ENCODE data around the gene TGFBRAP1. TPM values are rescaled to one million over a fixed set of nuclear protein-coding genes. Genes with fewer than 3 reads are reported as not detected.

TGFBRAP1 gene
- total RNA-seq, 6 donors from 2014 or later = 18.6 to 25.7 (median 20.8) TPM

DNA sequence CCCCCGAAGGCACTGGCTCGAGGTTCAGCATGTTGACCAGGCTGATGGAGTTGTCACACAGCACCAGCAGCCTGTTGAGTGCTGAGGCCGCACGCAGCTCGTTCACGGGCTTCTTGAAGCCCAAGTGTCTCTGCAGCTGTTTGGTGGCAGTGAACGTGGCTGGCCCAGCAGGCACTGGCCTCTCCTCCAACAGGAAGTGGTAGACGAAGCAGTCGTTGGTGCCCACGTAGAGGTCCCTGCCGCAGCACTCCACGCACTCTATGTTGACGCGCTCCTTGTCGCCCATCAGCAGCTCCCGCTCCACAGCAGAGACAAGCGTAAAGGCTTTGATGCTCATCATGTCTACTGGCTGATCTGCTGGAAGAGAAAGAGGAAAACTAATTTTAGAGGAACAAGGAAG, 21.6 kb downstream of the TGFBRAP1 start:
- H3K27me3 ChIP-seq = no peaks in the 10 kb centered on the region
- DNase-seq (no peak), ATAC-seq (ENCODE audit: low FRiP score in 2 of 2) (no peak)
- no peak overlapping the region for H3K4me3 ChIP-seq
- no peak overlapping the region for H3K27ac ChIP-seq
- TF ChIP-seq POLR2AphosphoS5 (IDR thresholded peaks at IDR 0.05) = no peak
- TF ChIP-seq POLR2A (IDR thresholded peaks at IDR 0.05) = no peak
- TF ChIP-seq, protein P1, sequence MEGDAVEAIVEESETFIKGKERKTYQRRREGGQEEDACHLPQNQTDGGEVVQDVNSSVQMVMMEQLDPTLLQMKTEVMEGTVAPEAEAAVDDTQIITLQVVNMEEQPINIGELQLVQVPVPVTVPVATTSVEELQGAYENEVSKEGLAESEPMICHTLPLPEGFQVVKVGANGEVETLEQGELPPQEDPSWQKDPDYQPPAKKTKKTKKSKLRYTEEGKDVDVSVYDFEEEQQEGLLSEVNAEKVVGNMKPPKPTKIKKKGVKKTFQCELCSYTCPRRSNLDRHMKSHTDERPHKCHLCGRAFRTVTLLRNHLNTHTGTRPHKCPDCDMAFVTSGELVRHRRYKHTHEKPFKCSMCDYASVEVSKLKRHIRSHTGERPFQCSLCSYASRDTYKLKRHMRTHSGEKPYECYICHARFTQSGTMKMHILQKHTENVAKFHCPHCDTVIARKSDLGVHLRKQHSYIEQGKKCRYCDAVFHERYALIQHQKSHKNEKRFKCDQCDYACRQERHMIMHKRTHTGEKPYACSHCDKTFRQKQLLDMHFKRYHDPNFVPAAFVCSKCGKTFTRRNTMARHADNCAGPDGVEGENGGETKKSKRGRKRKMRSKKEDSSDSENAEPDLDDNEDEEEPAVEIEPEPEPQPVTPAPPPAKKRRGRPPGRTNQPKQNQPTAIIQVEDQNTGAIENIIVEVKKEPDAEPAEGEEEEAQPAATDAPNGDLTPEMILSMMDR (IDR thresholded peaks at IDR 0.05) = no peak
- 87 to 92% methylated on average over 16 to 17 of the region's 17 CpGs for WGBS, 2 donors
- H3K9me3 ChIP-seq = no peaks in the 10 kb centered on the region
- H3K4me1 ChIP-seq = peaks cover 0 to 10% (median 4%) of the 10 kb centered on the region in 4 donors
- peaks cover 0 to 27% (median 19%) of the 10 kb centered on the region in 4 donors for H3K36me3 ChIP-seq

DNA sequence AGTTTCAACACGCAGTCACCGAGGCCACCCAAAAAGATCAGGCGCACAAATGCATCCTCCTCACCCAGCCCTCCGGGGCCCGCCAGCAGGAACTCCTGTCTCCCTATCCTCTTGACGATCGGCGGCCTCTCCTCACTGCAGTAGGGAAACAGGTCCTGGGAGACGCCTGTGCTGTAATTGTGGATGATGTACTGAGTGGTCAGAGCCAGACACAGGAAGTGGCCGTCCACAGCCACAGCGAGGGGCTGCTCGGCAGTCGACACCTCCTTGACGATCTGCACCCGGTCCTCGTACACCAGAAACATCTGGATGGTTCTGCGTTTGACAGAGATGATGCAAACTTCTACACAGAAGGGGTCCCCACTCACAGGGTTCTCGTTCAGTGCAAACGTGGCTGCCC, 22.0 kb downstream of the TGFBRAP1 start:
- ATAC-seq (ENCODE audit: low FRiP score in 2 of 2) (no peak), DNase-seq (peak in 1 of 2 donors; percentile 45)
- Histone ChIP-seq H3K9me3 (no peaks in the 10 kb centered on the region), H3K4me3 (no peak overlapping the region), H3K4me1 (peaks cover 0 to 10% (median 4%) of the 10 kb centered on the region in 4 donors), H3K27me3 (no peaks in the 10 kb centered on the region), H3K27ac (no peak overlapping the region), H3K36me3 (peaks cover 0 to 27% (median 19%) of the 10 kb centered on the region in 4 donors)
- 91 to 93% methylated on average over 18 to 19 of the region's 19 CpGs for WGBS, 2 donors
- no peak for TF ChIP-seq POLR2AphosphoS5 (IDR thresholded peaks at IDR 0.05)
- TF ChIP-seq, protein P1 (IDR thresholded peaks at IDR 0.05) = no peak
- no peak for TF ChIP-seq POLR2A (IDR thresholded peaks at IDR 0.05)
- no peak for TF ChIP-seq EP300 (IDR thresholded peaks at IDR 0.05)

DNA sequence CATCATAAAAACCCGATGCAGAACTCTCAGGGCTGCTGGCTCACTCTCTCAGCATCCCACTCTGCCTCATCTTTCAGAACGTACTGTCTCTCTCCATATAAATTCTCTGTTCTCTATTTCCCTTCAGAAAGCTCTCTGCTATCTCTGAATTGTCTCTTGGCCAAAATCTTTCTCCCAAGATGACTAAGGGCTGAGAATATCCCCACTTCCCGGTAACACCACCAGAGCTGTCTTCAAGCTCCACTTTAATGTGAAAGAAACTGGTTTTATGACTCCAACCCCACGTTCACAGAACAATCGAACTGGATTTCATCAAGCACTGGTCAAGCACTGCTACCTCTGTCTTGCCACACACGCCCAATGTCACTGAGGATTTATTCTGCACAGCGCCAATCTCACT, 22.4 kb downstream of the TGFBRAP1 start:
- no peak for DNase-seq

DNA sequence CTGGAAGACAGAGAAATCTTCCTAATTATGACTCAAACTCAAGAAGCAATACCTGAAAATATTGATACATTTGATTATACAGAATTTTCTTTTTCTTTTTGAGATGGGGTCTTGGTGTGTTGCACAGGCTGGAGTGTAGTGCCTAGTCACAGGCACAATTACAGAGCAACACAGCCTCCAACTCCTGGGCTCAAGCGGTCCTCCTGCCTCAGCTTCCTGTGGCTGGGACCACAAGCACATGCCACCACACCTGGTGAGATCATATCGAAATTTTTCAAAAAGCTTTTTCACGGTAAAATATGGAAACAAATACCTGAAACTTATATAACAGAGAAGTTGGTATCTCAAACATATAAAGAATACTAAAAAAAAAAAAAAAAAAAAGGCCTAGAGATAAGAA, 27.9 kb downstream of the TGFBRAP1 start:
- DNase-seq (no peak), ATAC-seq (ENCODE audit: low FRiP score in 2 of 2) (no peak)
- 68 to 80% methylated on average over 3 of the region's 3 CpGs for WGBS, 2 donors
- TF ChIP-seq EP300 (IDR thresholded peaks at IDR 0.05) (no peak), POLR2AphosphoS5 (IDR thresholded peaks at IDR 0.05) (no peak), POLR2A (IDR thresholded peaks at IDR 0.05) (no peak)
- TF ChIP-seq, protein P1 (IDR thresholded peaks at IDR 0.05) = no peak
- H3K27me3 ChIP-seq = no peaks in the 10 kb centered on the region
- H3K4me3 ChIP-seq = no peak overlapping the region
- no peaks in the 10 kb centered on the region for H3K4me1 ChIP-seq
- H3K9me3 ChIP-seq = no peaks in the 10 kb centered on the region
- peaks cover 8 to 33% (median 22%) of the 10 kb centered on the region in 4 donors for H3K36me3 ChIP-seq
- no peak overlapping the region for H3K27ac ChIP-seq

More for the DNA sequence above, 22.4 kb downstream of the TGFBRAP1 start:
- H3K27ac ChIP-seq = no peak overlapping the region
- H3K4me1 ChIP-seq = peaks cover 0 to 10% (median 4%) of the 10 kb centered on the region in 4 donors
- 92 to 93% methylated on average over 7 of the region's 7 CpGs for WGBS, 2 donors
- ATAC-seq (ENCODE audit: low FRiP score in 2 of 2) = no peak
- H3K27me3 ChIP-seq = no peaks in the 10 kb centered on the region
- H3K4me3 ChIP-seq = no peak overlapping the region
- TF ChIP-seq EP300 (IDR thresholded peaks at IDR 0.05) (no peak), POLR2AphosphoS5 (IDR thresholded peaks at IDR 0.05) (no peak), POLR2A (IDR thresholded peaks at IDR 0.05) (no peak)
- TF ChIP-seq, protein P1 (IDR thresholded peaks at IDR 0.05) = no peak
- H3K9me3 ChIP-seq = no peaks in the 10 kb centered on the region
- peaks cover 0 to 27% (median 19%) of the 10 kb centered on the region in 4 donors for H3K36me3 ChIP-seq

DNA sequence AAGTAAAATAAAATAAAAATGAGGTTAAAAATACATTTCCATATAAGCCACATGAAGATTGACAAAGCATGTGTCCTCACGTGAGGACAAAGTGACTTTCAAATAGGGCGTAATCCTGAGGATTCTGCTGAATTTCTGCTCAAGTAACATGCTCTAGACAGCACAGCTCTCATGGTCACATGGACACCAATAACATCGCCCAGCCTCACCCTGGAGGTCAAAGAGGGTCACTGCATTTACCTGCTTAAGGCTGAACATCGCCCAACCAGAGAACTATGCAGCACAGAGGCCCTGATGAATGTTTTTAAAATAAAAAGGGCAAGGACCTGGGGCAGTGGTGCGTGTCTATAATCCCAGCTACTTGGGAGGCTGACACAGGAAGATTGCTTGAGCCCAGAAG, 30.2 kb downstream of the TGFBRAP1 start:
- Histone ChIP-seq H3K4me1 (no peaks in the 10 kb centered on the region), H3K36me3 (peaks cover 8 to 35% (median 19%) of the 10 kb centered on the region in 4 donors), H3K27me3 (no peaks in the 10 kb centered on the region), H3K27ac (no peak overlapping the region), H3K4me3 (no peak overlapping the region), H3K9me3 (no peaks in the 10 kb centered on the region)
- TF ChIP-seq EP300 (IDR thresholded peaks at IDR 0.05) = no peak
- no peak for TF ChIP-seq POLR2A (IDR thresholded peaks at IDR 0.05)
- TF ChIP-seq POLR2AphosphoS5 (IDR thresholded peaks at IDR 0.05) = no peak
- TF ChIP-seq, protein P1 (IDR thresholded peaks at IDR 0.05) = no peak
- ATAC-seq (ENCODE audit: low FRiP score in 2 of 2) (no peak), DNase-seq (no peak)
- 86 to 95% methylated on average over 5 of the region's 5 CpGs for WGBS, 2 donors
